ENCODE data around the gene SPDYE2.
"Not testable (repeated sequence)": the region's sequence is repeated elsewhere in the genome, so short reads cannot be mapped to it uniquely, and the experiment has no call there.

SPDYE2 gene

GRCh38 chr7:102540604-102541003, 10.4 kb upstream of the SPDYE2 start:
- DNase-seq (ENCODE audit: low read depth), result not testable (repeated sequence)

GRCh38 chr7:102542083-102542482, 8.9 kb upstream of the SPDYE2 start:
- DNase-seq (ENCODE audit: low read depth), result not testable (repeated sequence)

GRCh38 chr7:102542771-102543170, 8.3 kb upstream of the SPDYE2 start:
- DNase-seq (ENCODE audit: low read depth), result not testable (repeated sequence)

- not testable (repeated sequence) for DNase-seq (ENCODE audit: low read depth)
Observed at GRCh38 chr7:102543596-102543995, 7.4 kb upstream of the SPDYE2 start, which contains the start of gene UPK3BL2. Gene UPK3BL2, minus strand, starts transcription at chr7:102543696. Its CDS starts 60 bp downstream, at chr7:102543636.

- DNase-seq (ENCODE audit: low read depth), result not testable (repeated sequence)
Observed at GRCh38 chr7:102544372-102544771, 6.7 kb upstream of the SPDYE2 start.

GRCh38 chr7:102545288-102545687, 5.7 kb upstream of the SPDYE2 start:
- DNase-seq (ENCODE audit: low read depth), result not testable (repeated sequence)

- not testable (repeated sequence) for DNase-seq (ENCODE audit: low read depth)
Observed at GRCh38 chr7:102546353-102546752, 4.7 kb upstream of the SPDYE2 start.

GRCh38 chr7:102568620-102569019, 17.6 kb downstream of the SPDYE2 start:
- not testable (repeated sequence) for DNase-seq (ENCODE audit: low read depth)

GRCh38 chr7:102572261-102573239, 21.5 kb downstream of the SPDYE2 start, which contains the start of gene POLR2J3:
Gene POLR2J3, minus strand, starts transcription at chr7:102572583. Its CDS starts 62 bp downstream, at chr7:102572521.
- DNase-seq (ENCODE audit: low read depth), result peak; percentile 94

GRCh38 chr7:102574607-102575006, 23.6 kb downstream of the SPDYE2 start:
- DNase-seq (ENCODE audit: low read depth), result not testable (repeated sequence)

- not testable (repeated sequence) for DNase-seq (ENCODE audit: low read depth)
Observed at GRCh38 chr7:102576363-102576762, 25.3 kb downstream of the SPDYE2 start.

- not testable (repeated sequence) for DNase-seq (ENCODE audit: low read depth)
Observed at GRCh38 chr7:102577315-102578240, 26.6 kb downstream of the SPDYE2 start.

GRCh38 chr7:102578486-102578885, 27.5 kb downstream of the SPDYE2 start:
- DNase-seq (ENCODE audit: low read depth), result not testable (repeated sequence)

- not testable (repeated sequence) for DNase-seq (ENCODE audit: low read depth)
Observed at GRCh38 chr7:102581722-102582121, 30.7 kb downstream of the SPDYE2 start.

- DNase-seq (ENCODE audit: low read depth), result not testable (repeated sequence)
Observed at GRCh38 chr7:102583495-102583894, 32.5 kb downstream of the SPDYE2 start.

GRCh38 chr7:102589857-102590256, 38.8 kb downstream of the SPDYE2 start:
- not testable (repeated sequence) for DNase-seq (ENCODE audit: low read depth)

GRCh38 chr7:102592477-102593019, 41.5 kb downstream of the SPDYE2 start:
- not testable (repeated sequence) for DNase-seq (ENCODE audit: low read depth)

- not testable (repeated sequence) for DNase-seq (ENCODE audit: low read depth)
Observed at GRCh38 chr7:102593637-102594334, 42.8 kb downstream of the SPDYE2 start.

GRCh38 chr7:102596036-102596435, 45.0 kb downstream of the SPDYE2 start:
- not testable (repeated sequence) for DNase-seq (ENCODE audit: low read depth)

GRCh38 chr7:102599699-102600098, 48.7 kb downstream of the SPDYE2 start:
- not testable (repeated sequence) for DNase-seq (ENCODE audit: low read depth)

GRCh38 chr7:102602317-102602716, 51.3 kb downstream of the SPDYE2 start:
- not testable (repeated sequence) for DNase-seq (ENCODE audit: low read depth)
